Measurements from ENCODE around the gene ANKRA2. TPM values are rescaled to one million over a fixed set of nuclear protein-coding genes. Genes with fewer than 3 reads are reported as not detected.
A peak's percentile ranks its signal among the peaks of the same experiment; 100 is the strongest.

Gene ANKRA2
- total and polyA plus RNA-seq, 8 donors = 6.9 to 20.4 (median 10.3) TPM

DNA sequence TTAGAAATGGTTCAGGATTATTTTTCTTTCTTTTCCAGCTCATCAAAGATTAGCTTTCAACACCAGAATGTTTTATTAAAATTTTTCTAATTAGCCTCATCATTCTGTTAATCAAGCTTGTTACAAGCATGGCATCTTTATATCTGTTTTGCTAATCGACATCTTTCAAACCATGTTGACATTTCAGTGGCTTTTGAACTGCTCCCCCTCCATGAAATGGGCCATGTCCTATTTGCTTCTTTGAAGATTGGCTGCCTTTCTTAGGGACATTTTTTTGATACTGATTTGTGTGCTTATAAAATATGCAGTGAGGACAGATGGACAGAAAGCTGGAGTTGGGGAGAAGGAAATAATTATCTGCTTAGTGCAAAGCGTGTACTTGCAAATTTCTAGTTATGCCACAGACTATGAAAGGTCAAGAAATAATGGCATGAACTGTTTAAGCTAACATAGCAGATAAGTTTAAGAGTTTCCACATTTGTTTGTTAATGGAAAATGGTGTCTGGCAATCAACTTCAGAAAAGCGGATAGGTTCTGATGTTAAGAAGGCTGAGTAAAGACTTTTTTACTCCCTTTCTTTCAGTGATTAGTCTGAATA is 39.7 kb downstream of the ANKRA2 start:
- Histone ChIP-seq H3K4me3 (no peak overlapping the region), H3K4me1 (no peaks in the 10 kb centered on the region)
- no peak for ATAC-seq

DNA sequence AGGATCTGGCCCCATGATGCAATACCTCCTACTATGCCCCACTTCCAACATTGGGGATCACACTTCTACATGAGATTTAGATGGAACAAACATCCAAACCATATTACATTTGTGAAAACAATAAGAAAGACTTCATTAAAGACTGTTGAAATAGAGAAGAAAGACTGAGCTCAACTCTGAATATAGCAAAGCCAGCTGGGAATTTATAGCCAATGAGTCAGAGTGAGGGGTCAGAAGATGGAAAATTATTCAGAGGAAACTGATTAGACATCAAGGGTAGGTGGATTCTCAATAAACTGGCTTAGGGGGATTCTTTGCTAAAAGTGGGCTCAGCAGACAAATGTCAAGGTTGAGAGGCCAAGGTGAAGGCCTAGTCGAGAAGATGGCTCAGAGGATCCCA is 41.6 kb downstream of the ANKRA2 start:
- H3K4me1 ChIP-seq = no peaks in the 10 kb centered on the region
- no peaks in the 10 kb centered on the region for H3K36me3 ChIP-seq
- intact Hi-C loops (cut with DNase I) = no loop called here
- H3K27ac ChIP-seq = no peak overlapping the region
- H3K9me3 ChIP-seq = no peaks in the 10 kb centered on the region
- ATAC-seq (no peak), FAIRE-seq (no peak), DNase-seq (no peak)
- TF ChIP-seq, protein P1, sequence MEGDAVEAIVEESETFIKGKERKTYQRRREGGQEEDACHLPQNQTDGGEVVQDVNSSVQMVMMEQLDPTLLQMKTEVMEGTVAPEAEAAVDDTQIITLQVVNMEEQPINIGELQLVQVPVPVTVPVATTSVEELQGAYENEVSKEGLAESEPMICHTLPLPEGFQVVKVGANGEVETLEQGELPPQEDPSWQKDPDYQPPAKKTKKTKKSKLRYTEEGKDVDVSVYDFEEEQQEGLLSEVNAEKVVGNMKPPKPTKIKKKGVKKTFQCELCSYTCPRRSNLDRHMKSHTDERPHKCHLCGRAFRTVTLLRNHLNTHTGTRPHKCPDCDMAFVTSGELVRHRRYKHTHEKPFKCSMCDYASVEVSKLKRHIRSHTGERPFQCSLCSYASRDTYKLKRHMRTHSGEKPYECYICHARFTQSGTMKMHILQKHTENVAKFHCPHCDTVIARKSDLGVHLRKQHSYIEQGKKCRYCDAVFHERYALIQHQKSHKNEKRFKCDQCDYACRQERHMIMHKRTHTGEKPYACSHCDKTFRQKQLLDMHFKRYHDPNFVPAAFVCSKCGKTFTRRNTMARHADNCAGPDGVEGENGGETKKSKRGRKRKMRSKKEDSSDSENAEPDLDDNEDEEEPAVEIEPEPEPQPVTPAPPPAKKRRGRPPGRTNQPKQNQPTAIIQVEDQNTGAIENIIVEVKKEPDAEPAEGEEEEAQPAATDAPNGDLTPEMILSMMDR (IDR thresholded peaks at IDR 0.05) = no peak
- no peak overlapping the region for H3K4me3 ChIP-seq
- H3K27me3 ChIP-seq = no peaks in the 10 kb centered on the region
- 68 to 71% methylated on average over 1 of the region's 1 CpG for WGBS, 2 donors

More for the DNA sequence above, 39.7 kb downstream of the ANKRA2 start:
- Histone ChIP-seq H3K36me3 (no peaks in the 10 kb centered on the region), H3K27ac (no peak overlapping the region), H3K9me3 (no peaks in the 10 kb centered on the region), H3K27me3 (no peaks in the 10 kb centered on the region)
- no peak for DNase-seq
- no peak for FAIRE-seq
- WGBS, 2 donors = 57 to 71% methylated on average over 3 of the region's 3 CpGs
- intact Hi-C loops (cut with DNase I) = no loop called here
- TF ChIP-seq, protein P1 (IDR thresholded peaks at IDR 0.05) = no peak

DNA sequence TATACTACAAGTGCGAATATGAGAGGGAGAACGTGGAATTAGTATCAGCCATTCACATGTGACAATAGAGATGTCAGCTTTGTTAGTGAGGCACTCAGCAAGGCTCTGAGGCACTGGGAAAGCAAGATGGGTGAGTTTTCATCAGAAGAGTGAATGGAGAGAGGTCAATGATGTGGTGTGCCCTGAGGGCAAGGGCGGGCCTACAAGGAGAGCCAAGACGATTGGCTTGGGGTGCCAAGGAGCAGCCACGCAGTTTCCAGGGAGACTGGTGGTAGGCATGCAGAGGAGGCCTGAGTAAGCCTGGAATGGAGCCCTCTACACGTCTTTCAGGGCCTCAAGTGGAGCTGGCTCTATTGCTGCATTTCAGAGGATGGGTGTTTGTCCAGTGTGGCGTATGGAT is 42.5 kb downstream of the ANKRA2 start:
- H3K36me3 ChIP-seq = no peaks in the 10 kb centered on the region
- FAIRE-seq (no peak), DNase-seq (no peak), ATAC-seq (no peak)
- intact Hi-C loops (cut with DNase I) = no loop called here
- H3K9me3 ChIP-seq = no peaks in the 10 kb centered on the region
- H3K4me3 ChIP-seq = no peak overlapping the region
- H3K27ac ChIP-seq = no peak overlapping the region
- no peaks in the 10 kb centered on the region for H3K4me1 ChIP-seq
- no peaks in the 10 kb centered on the region for H3K27me3 ChIP-seq
- TF ChIP-seq, protein P1 (IDR thresholded peaks at IDR 0.05) = no peak
- WGBS, 2 donors = 78 to 85% methylated on average over 7 of the region's 7 CpGs

DNA sequence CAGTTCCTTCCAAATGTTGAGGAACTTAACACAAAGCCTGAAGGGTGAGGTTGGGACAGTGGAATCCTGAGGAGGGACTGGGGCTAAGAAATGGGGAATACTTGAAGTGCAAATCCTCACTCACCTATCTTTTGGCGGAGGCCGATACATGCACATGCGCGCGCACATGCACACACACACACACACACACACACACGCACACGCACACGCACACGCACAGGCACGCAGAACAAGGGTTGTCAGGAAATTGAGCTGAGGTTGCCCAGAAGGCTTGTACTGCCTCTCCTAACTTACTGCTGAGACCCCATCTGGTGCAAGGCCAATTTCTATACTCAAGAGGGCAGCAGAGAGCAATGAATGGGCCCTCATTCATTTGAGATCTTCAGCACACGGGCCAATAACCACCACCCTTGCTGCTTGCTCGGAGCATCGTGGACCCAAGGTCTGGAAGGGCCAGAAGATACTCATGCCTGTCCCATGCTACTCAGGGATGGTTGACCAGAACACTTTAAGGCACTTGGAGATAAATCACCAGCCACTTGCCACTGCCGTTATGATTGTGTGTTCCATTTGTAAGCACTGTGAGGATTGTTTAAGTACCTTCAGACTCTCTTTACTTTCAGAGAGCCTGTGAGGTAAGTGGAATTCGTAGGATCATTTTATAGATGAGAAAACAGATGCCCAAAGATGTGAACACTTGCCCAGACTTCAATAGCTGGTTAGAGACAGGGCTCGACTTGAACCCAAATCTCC is 45.7 kb downstream of the ANKRA2 start:
- Histone ChIP-seq H3K9me3 (no peaks in the 10 kb centered on the region), H3K36me3 (no peaks in the 10 kb centered on the region), H3K27me3 (no peaks in the 10 kb centered on the region), H3K4me1 (no peaks in the 10 kb centered on the region), H3K27ac (no peak overlapping the region), H3K4me3 (no peak overlapping the region)
- intact Hi-C loops (cut with DNase I) = no loop called here
- ATAC-seq (peak; percentile 76 to 97 (median 94)), FAIRE-seq (no peak), DNase-seq (peak in 4 of 6 donors; percentile 40 to 75 (median 44))
- 11 to 13% methylated on average over 16 of the region's 16 CpGs for WGBS, 2 donors
- TF ChIP-seq, protein P1 (IDR thresholded peaks at IDR 0.05) = peak; percentile 28 to 63 (median 40)

DNA sequence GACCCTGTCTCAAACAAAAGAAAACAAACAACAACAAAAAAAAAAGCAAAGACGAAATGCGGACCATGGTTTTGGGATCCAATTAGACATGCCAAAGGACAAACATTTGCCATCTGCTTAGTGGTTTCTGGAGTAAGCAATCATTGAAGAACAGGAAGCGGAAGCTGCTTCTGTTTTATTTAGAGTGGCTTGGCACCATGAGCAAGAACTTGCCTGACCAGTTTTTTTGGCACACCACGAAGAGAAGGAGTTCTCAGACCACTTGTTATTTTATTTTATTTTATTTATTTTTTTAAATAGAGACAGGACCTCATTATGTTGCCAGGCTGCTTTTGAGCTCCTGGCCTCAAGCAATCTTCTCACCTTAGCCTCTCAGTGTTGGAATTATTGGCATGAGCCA is 50.2 kb downstream of the ANKRA2 start:
- no peak for FAIRE-seq
- H3K4me3 ChIP-seq = no peak overlapping the region
- peak overlapping the region in 1 of 4 donors; percentile 14 for H3K27ac ChIP-seq
- WGBS, 2 donors = 4 to 17% methylated on average over 4 of the region's 4 CpGs
- DNase-seq = peak in 4 of 6 donors; percentile 40 to 55 (median 46)
- no peaks in the 10 kb centered on the region for H3K27me3 ChIP-seq
- H3K36me3 ChIP-seq = no peaks in the 10 kb centered on the region
- peak; percentile 70 to 88 (median 77) for ATAC-seq
- no peaks in the 10 kb centered on the region for H3K9me3 ChIP-seq
- no peaks in the 10 kb centered on the region for H3K4me1 ChIP-seq
- intact Hi-C loops (cut with DNase I) = no loop called here
- TF ChIP-seq, protein P1 (IDR thresholded peaks at IDR 0.05) = no peak

Measured in pancreas (tissue), 10 donors.